GM12865 (cell line): ENCODE measurements around the gene OTUB2.

Experiments used
- DNase-seq: peaks from one replicate; pipeline ENCODE4 v3.0.0; 2010; ENCODE audit warnings: low read depth
- H3K4me3 ChIP-seq: 2 replicates; pipeline ENCODE4 v1.5.1; 2011; ENCODE audit warnings: mild to moderate bottlenecking, low read depth, low read length, control low read depth
- CTCF ChIP-seq: IDR thresholded peaks from 2 replicates; pipeline ENCODE4 v1.5.1; 2011; ENCODE audit warnings: low read length, control low read depth, low read depth, inconsistent platforms; ENCODE audit not compliant: insufficient read depth; ENCODE audit errors: missing control alignments

Gene OTUB2

DNA sequence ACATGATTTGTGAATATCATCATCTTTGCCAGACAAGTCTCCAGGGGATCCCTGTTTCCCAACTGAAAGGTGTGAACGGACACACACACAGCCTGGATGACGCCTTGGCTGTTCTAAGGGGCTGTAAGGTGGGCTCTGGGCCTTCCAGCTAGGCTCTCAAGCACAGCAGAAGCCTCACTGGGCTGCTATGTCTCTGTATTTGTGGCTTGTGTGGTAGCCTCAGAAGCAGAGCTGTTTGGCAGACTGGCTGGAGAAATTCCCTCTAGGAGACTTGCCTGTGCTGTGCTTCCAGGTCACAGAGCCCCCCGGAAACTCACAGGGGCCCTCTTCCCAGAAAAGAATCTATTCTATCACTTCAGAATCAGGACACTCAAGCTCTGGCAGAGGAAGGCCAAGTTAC is 21.4 kb downstream of the OTUB2 start:
- no peak for TF ChIP-seq CTCF
- DNase-seq, result no peak
- H3K4me3 ChIP-seq, result no peak overlapping the region

GRCh38 chr14:94048691-94049624 is 22.8 kb downstream of the OTUB2 start:
- no peak for DNase-seq
- no peak overlapping the region for H3K4me3 ChIP-seq
- TF ChIP-seq CTCF, result no peak

GRCh38 chr14:94049625-94050023 is 23.5 kb downstream of the OTUB2 start:
- no peak for DNase-seq
- no peak for TF ChIP-seq CTCF
- no peak overlapping the region for H3K4me3 ChIP-seq

GRCh38 chr14:94050231-94050880 is 24.2 kb downstream of the OTUB2 start:
- no peak for DNase-seq
- no peak for TF ChIP-seq CTCF
- no peak overlapping the region for H3K4me3 ChIP-seq

DNA sequence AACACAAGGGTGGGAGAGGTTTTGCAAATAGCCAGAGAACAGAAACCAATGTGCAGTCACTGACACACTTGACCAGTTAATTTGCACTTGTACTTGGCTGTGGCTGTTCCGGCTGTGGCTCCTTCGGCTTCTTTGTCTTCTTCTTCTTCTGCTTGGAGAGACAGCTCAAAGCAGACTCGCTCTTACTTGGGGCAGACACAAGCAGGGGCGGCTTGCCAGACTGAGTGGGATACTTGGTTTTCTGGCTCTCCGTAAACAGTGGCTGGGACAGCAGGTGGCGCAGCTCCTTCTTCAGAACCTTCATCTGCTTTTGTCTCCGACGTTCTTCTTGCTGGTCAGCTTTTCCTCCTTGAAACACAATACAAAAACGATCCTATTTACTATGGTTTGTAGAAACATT is 25.0 kb downstream of the OTUB2 start:
- no peak for DNase-seq
- no peak overlapping the region for H3K4me3 ChIP-seq
- no peak for TF ChIP-seq CTCF

GRCh38 chr14:94051779-94052178 is 25.6 kb downstream of the OTUB2 start:
- DNase-seq, result no peak
- no peak overlapping the region for H3K4me3 ChIP-seq
- TF ChIP-seq CTCF, result no peak
